GM12874 (cell line): ENCODE data around the gene SPINDOC.

Experiments used
- CTCF ChIP-seq: IDR thresholded peaks from 2 replicates; pipeline ENCODE4 v1.5.1; 2011; ENCODE audit warnings: low read depth, mild to moderate bottlenecking, control low read depth, low read length, moderate library complexity; ENCODE audit not compliant: insufficient read depth

SPINDOC gene

GRCh38 chr11:63767267-63767564, 46.0 kb upstream of the SPINDOC start:
- TF ChIP-seq CTCF = no peak

GRCh38 chr11:63767565-63768236, 45.6 kb upstream of the SPINDOC start:
- no peak for TF ChIP-seq CTCF

- peak; percentile 80 for TF ChIP-seq CTCF
Measured at GRCh38 chr11:63768237-63769041, 44.8 kb upstream of the SPINDOC start, which contains the start of gene ZFTA. ZFTA (minus strand) TSS chr11:63768775; CDS start chr11:63768622, 153 bp downstream.

- TF ChIP-seq CTCF = no peak
Measured at GRCh38 chr11:63769042-63769713, 44.1 kb upstream of the SPINDOC start.

- no peak for TF ChIP-seq CTCF
Measured at GRCh38 chr11:63769714-63770455, 43.4 kb upstream of the SPINDOC start.

GRCh38 chr11:63770763-63771162, 42.5 kb upstream of the SPINDOC start:
- no peak for TF ChIP-seq CTCF

- no peak for TF ChIP-seq CTCF
Measured at GRCh38 chr11:63775191-63775590, 38.1 kb upstream of the SPINDOC start.
